OCI-M1 (cell line): ENCODE data around the gene WDFY4.

Source experiments
- DNase-seq: peaks from one replicate; lab custom pipeline; 2025; lab: John Stamatoyannopoulos, UW

The WDFY4 gene

DNA sequence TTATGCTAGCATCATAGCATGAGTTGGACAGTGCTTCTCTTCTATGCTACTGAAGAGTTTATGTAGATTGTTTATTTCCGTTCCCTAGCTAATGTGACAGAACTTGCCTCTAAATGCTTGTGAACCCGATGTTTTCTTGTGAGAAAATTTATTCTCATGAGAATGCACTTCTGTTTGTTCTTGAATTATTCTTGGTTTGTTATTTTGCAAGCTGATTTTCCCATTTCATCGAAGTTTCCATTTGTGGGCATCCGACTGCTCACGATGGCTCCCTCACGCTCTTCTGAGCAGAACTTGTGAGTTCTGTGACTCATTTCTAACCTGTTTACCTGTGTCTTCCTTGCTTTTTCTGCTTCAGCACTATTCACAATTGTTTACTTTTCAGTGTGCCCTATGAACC is 59.9 kb downstream of the WDFY4 start:
- no peak for DNase-seq

DNA sequence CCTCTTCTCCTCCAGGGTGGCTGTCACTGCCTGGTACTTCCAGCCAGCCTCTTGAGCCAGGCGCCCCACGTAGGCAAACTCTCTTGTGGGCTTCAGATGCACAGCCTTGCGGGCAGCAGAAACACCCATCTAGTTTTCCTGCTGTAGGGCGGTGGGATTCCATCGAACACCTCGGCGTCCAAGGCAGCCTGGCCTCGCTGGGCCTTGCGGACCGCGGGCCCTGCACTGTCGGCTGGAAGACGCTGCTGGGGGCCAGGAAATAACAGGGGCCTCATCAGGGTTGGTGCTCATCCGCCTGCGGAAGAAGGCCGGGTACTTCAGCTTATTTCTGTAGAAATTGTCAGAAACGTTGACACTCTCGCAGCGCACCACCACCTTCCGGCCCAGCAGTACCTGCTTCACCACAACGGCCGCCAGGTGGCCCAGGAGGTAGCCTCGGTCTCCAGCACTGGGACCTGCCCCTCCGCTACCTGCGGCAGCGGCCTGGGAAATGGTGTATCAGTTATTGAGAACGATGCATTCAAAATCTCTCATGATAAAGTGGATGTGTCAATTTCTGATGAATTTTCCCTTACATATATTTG is 61.1 kb downstream of the WDFY4 start:
- no peak for DNase-seq

DNA sequence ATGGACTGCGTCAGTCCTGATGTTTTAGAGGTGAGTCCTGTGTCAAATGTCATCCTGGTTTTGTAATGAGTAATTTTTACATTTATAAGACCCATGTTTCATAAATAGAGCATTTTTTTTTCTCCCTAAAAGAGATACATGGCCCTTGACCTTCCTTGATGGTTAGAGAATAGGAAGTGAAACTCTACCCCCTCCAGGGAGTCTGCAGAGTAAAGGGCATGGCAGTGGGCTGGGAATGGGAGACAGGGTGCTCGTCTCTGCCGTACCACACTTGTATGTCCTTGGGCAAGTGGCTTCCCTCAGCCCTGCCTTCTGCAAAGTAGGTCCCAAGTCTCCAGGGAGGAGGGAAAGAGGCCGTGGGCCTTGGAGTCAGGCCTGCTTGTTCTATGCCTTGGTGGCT is 63.9 kb downstream of the WDFY4 start:
- no peak for DNase-seq

DNA sequence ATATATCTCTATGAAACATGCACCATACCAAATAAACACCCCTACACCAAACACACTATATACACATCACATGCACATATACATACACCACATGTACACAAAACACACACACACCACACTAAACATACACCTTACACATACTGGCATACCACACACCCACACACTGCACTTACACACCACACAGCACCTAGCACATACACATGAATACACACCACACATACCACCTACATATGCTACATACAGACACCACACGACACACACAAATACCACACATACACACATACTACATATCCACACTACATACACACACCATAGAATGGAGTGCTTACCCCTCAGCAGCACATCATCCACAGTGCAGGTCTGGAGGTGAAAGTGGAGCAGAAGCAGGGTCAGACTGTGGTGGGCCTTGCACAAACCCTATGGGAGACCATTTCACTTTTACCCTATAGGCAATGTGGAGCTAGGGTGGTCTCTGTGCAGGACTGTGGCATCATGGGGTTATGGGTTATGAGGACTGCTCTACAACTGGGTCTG is 64.6 kb downstream of the WDFY4 start:
- DNase-seq = no peak

DNA sequence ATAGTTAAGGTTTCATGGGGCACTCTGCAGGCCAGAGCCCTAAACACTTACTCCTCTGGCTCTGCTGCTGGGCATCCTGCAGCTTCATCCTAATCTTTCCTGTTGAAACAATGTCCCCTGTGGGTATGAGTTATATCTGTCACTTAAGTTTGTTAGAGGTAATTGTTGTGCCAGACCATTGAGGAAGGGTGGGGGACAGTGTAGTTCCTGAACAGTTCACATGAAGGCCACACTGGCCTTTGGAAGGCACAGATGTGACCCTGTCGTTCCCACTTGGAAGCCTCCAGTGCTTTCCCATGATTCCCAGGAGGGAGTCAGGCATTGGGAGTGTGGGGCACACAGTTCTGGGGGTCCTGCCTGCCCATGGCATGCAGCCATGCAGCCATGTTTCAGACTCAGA is 65.3 kb downstream of the WDFY4 start:
- DNase-seq = no peak

DNA sequence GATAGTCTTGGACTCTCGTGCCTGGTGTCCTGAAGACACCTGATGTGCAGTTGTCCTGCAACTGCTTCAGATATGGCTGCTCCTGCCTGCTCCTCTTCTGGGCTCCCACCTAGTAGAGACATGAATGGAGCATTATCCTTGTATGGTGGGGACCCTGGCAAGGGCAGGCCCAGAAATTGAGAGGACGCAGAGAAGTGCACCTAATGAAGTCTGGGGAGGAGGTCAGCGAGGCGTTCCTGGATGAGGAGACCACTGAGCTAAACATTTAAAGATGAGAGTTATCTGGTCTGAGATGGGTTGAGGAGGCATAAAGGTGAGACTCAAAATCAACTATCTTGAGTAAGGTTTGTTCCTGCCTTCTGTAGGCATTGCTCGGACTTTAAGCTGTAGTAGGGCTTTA is 66.3 kb downstream of the WDFY4 start:
- DNase-seq = no peak

DNA sequence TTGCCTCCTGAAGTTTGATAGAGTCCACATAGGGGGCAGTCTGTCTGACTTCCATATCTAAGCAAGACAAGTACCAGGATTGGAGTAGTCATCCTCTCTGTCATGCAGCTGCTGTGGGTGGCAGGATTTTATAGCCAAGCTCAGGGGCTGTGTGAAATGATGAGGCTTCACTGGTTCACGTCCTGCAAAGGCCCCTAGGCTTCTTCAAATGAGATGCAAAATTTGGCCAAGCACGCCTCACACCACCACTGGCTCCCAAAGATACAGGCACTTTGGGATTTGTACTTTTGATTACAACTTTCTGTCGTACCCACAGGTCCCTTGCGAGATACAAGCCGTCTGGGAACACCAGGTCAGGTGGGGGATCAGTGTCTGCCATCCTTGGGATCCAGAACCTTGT is 67.1 kb downstream of the WDFY4 start:
- no peak for DNase-seq

DNA sequence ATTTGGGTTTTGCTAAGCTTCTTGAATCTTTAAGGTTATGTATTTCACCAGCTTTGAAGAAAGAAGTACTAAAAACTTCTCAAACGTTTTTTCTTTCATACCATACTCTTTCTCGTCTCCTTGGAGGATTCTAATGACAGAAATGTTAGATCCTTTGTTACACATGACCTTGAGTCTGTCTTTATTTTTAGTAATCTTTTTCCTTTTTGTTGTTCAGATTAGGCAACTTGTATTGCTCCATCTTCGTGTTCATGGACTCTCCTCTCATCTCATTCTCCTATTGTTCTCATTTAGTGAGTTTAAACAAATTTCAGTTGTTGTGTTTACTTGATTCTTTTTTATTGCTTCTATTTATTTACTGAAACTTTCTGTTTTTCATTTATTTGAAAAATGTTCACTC is 73.7 kb downstream of the WDFY4 start:
- DNase-seq = no peak

DNA sequence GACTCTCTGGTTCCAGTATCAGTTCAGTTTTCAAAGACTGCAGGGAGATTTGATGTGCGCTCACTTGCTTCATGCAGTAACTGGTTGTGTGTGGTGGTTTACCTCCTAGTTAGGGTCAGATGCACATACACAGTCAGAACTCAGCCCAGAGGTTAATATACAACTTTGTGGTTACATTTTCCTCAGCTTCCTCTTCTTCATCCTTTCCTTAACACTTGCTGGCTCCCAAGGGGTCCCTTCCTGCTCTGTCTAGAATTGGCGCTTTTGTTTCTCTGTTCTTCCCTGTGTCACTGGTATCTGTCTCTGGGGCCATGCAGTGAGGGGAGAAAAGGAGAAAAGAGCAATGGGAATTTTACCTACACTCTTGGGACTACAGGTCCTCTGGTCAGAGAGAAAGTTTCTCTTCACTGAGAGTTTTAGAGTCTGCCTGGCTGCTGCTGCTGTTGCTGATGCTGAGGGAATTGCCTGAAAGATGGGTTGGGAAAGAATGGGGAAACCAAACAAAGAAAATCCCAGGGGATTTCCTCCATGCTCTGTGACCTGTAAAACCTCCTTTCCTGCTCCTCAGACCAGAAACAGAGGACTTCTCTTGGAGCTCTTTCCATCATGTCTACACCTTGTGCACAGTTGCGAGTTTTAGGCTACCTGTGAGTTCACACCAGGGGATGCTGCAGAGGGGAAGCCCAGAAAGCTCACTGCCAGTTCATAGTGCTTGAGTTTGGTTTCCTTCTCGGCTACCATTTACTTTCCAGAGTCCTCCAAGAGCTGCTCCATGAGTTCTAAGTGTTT is 74.6 kb downstream of the WDFY4 start:
- no peak for DNase-seq

DNA sequence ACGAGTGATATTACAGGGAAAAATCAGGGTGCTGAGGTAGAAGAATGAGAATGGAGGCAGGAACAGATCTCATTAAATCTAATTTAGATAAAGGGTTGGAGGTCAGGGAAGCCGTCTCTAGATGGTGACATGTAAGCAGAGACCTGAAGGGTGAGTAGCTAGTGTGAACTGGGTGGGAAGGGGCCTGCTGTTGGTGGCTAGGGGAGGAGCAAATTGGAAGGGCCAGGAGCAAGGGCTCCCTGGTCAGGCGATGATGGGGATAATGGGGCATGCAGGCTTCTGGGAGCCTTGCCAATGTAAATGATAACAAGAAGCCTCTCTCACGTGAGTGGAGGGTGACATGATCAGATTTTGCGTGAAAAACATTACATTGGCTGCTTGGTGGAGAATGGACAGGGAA is 76.3 kb downstream of the WDFY4 start:
- DNase-seq = no peak

DNA sequence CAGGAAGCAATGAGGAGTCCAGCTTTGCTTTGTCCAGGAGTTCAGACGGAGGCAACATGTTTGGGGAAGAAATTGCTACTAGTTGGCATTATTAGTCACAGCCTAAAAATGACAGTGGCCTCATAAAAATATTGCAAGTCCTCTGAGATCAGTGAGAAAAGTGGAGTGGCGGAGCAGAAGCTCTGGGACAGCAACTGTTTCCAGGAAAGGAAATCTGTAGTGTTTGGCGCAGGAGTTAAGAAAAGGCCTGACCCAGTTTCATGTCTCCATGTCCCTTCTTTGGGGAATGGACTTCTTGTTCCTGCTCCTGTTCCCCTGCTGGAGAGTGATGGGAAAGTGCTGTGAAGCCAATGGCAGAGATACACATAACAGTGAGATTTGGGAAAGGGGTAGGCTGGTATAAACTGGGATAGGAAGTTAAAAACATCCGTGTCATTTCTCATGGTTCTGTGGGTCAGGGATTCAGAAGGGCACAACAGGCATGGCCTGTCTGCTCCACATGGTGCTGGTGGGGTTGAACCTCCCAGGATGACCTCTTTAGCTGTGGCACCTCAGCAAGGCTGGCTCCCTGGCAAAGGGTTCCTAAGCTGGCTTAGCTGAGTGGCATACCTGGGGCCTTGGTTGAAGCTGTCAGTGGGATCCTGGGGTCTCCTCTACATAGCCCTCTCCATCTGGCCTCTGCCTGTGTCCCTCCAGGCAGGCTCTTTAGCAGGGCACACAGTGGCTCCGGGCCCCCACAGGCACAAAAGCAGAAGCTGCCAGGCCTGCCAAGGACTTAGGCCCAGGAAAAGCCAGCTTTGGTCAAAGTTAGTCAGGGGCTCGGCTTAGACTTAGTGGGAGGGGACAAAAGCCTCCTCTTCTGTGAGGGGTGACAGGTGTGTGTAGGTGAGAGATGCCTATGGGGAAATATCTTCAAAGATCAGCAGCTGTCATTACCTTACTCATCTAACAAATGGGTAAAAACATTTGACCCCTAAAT is 77.7 kb downstream of the WDFY4 start:
- no peak for DNase-seq

DNA sequence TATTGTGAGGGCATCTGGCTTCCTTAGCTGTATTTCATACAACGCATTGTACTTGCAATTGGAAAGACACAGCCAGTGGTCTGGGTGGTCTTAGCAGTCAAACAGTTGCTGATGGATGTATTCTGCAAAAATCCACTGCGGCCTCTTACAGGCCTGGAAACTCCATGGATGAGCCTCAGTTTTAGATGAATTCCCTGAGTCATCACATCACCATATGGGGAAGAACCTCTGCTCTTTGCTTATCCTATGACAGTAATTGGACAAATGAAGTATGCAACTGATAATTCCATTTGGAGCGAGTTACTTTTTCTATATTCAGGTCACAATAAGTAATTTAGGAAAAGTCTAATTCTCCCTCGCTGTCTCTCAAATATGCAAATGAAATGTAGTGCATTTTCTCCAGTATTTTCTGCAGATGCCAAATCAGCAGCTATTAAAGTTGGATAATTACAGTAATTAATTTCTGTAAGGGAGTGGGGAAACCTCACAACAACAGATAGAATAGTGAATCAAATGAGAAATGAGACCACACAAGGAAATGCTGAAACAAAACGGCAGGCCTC is 78.8 kb downstream of the WDFY4 start:
- DNase-seq = no peak

DNA sequence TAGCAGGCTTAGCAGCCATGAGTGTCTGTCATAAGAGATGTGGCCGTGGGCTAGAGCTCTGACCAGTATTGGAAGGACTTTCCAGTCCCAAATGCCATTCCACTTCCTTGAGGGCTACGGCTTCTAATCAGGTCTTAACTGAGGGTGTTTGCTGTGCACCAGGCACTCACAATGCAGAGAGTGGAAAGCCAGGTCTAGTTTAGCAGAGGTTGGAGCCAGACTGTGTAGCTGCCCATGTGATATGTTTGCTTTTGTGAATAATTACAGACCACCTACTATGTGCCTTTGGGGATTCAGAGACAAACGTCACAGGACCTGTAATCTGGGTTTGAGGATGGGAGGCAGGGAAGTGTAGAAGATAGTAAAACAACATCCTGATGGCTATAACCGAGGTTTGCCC is 79.8 kb downstream of the WDFY4 start:
- no peak for DNase-seq

DNA sequence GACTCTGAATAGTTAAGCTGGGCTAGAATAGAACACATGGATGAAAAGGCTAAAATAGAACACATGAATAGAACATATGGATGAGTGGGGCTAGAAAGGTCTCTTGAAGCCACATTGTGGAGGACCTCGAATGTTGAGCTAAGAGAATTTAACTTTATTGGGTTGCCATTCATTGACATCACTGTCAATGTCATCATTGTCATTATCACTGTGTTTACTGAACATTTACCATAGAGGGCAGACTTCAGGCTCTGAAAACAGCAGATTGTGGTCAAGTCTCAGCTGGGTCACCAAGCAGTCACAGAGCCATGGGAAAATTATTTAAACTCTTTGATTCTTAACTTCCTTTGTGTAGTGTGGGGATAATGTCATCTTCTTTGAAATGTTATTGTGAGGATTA is 80.4 kb downstream of the WDFY4 start:
- DNase-seq = peak; percentile 22

DNA sequence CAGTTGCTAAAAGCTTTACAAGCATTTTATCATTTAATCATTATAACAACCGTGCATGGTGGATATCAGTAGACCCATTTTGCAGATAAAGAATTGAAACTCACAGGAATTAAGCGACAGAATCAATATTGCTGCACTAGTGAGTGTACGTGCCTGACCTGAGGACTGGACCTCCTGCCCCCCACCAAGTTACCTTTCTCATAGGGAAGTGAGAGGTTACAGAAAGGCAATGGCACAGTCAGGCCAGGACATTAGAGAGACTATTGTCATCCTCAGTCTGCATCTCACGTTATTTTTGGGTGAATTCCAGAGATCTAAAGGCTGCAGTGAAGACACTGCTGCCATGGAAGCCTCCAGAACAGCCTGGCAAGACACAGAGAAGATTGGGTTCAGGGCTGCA is 80.9 kb downstream of the WDFY4 start:
- no peak for DNase-seq

DNA sequence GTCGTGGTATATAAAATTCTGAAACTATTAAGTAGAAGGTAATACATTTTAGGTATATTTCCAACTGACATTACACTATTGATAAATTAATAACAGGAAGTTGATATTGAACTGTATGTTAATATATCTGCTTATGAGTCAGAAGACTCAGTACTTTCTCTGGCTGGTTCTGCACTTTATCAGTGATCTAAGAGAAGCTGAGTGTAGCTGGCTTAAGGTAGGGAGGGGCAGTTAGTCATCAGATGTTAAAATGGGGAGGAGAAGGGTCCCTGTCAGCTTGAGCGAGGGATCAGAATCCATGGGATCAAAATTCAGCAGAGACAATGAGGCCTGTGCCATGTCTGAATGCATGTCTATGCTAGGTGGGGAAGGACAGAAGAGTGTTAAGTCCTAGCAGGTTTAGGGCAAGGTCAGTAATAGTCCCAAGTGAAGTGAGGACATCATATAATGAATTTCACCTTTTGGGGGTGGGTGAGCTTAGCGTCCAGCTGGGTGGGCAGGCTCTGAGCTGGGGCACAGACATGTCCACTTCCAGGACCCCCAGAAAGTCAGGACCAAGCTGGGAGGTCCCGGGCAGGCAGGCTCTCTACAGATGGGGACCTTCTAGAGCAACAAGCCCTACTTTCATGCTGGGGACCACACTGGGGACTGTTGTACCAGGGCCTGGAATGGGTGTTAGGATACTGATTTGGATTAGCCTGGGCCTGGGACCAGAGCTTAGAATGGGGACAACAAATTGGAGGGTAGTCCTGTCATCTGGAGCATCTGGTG is 82.9 kb downstream of the WDFY4 start:
- DNase-seq = no peak

DNA sequence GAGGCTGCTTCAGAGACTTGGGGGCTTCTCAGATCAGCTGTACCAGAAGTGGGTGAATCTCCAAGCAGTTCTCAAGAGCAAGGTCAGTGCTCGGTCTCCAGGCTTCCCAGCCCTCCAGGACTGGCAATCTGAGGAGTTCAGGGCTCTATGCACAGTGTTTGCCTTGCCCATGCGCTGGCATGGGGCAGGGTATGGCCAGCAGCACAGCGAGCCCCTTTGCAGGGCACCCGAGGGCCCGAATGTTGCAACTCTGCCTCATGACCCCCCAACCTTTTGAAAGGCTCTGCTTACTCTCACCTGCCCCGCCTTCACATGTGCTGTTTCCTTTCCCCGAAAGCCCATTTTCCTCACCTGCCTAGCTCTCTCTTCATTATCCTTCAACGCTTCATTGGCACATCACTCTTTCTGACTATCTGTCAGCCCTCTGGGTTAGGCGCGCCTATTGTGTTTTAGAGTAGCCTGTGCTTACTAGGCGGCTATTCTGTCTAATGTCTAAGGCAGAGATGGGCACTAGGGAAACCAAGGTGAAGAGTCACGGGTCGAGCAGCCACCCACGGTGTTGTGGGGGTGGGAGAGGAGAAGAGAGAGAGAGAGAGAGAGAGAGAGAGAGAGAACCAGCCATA is 83.6 kb downstream of the WDFY4 start:
- no peak for DNase-seq

DNA sequence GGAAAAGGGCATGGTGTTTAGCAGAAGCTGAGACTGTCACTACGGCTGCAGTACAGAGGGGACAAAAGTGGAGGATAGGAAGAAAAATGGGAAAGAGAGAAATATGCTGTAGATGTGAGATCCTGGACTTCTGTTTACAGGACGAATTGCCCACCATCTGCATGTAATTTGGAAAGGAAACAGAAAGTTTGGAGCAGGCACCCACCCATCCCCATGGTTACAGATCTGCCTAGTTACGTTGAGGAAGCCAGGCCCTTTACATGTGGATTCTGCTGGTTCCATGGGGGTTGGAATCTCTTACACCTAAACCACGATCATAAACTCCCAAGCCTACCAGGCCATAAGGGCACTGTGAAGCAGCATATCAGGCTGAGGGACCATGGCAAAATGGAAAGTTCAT is 84.3 kb downstream of the WDFY4 start:
- DNase-seq = no peak

DNA sequence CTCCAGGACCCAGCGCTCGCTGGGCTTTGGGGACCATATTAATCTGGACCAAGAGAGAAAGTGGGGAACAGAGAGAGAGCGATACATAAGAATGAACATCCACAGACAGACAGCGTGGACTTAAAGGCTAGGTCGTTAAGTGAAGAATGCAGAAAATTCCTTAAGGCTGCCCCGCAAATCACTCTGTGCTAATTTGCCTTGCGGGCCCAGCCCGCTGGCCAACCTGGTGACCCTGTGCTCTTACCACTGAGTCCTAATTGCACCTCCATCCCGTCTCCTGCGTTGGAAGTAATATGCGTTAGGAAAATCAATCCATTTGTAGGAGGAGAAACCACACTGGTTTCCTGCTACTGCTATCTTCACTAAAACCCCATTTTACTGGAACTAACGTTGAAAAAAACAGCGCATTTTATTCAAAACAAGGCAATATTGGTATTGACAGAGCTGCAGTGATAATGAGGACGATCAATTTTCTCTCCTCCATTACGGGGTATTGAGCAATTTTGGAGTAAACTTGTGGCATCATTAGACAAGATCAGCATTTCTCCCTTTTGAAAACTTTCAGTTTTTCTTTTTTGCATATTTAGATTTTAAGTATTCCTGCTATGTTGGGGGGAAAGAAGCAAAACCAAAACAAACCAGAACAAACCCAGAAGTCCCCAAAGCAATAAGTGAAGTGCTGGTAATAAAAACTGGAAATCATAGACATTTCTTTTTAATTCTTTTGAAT is 85.2 kb downstream of the WDFY4 start:
- no peak for DNase-seq

DNA sequence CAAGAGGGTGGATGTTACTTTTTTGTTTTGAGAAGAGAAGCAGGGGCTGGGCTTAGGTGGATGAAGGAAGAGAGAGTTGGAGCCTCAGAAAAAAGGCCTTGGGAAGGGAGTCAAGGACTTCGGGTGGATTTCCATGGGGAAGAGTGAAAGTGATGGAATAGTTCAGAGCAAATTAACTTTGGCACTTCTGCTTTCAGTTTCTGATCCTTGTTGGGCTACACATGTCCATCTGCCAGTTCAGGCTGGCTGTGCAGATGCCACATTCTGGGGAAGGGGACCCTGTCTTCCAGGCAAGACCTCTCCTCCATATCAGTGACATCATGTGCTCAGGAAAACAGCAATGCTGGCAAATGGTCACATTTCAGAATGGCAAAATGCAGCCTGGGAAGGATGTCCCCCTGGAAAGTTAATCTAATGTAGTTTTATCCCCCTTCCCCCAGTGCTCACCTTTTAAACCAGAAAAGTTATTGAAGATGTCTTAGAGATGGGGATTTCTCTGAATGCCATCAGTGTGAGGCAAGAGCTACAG is 86.0 kb downstream of the WDFY4 start:
- DNase-seq = no peak
